Stimulated activated CD4-positive, alpha-beta T cell treated with anti-CD3 and anti-CD28 coated beads, Interleukin-1b, Interleukin-23, amount 100 ng/mL, for 24 hours (primary cell): ENCODE results near the gene GAS2L1.

Experiments used
- DNase-seq, 4 experiments: peaks; one replicate each; pipeline ENCODE4 v3.0.0-alpha.2; 2020; ENCODE audit warnings: low read depth in 4 of 4, low spot score in 1 of 4

The GAS2L1 gene

GRCh38 chr22:29306175-29306834, at the start of gene GAS2L1:
Gene GAS2L1 (plus strand): TSS chr22:29306650. CDS start chr22:29308106, 1,456 bp downstream.
- DNase-seq, result peak in 1 of 4 experiments; percentile 37

- no peak for DNase-seq
These were observed 48.7 kb upstream of the GAS2L1 start for GRCh38 chr22:29257751-29258181.

- no peak for DNase-seq
These were observed 47.8 kb upstream of the GAS2L1 start for GRCh38 chr22:29258407-29259252.

GRCh38 chr22:29259253-29259899, 47.1 kb upstream of the GAS2L1 start:
- DNase-seq, result no peak

GRCh38 chr22:29260031-29260560, 46.4 kb upstream of the GAS2L1 start:
- no peak for DNase-seq

- no peak for DNase-seq
These were observed 45.7 kb upstream of the GAS2L1 start for GRCh38 chr22:29260601-29261315.

DNA sequence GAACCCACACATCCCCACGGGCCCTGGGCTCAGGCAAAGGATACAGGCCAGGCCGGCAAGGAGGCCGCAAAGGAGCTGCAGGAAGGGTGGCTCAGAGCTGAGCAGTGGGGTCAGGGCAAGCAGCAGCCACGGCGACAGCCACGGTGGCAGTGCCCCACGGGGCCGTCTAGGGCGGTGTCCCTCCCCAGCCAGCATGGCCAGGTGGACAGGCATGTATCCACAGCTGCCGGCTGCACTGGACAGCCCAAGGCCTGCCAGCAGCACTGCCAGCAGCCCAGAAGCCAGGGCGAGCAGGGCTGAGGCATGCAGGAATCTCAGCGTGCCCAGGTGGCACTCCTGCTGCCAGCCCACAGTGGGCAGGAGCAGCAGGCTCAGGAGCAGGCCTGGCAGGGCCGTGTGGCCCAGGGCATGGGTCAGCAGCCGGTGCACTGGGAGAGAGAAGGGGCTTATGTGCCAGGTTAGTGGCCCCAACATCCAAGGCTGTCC, 42.6 kb upstream of the GAS2L1 start:
- no peak for DNase-seq

DNA sequence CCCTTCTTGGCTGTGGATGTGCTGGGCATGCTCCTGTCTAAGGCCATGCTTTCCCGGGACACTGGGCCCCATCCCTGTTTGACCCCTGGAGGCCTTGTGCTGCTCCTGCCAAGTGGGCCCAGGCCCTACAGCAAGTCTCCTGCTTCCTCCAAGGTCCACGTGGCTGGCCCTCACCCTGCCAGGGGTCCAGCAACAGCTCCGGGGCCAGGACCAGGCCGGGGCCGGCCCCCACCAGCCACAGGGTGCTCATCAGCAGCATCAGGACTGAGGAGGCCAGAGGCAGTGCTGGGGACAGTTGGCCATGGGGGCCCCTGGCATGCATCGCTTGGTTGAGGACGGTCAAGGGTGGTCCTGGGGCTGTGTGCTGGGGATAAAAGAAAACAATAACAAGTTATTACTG, 41.1 kb upstream of the GAS2L1 start:
- no peak for DNase-seq

DNA sequence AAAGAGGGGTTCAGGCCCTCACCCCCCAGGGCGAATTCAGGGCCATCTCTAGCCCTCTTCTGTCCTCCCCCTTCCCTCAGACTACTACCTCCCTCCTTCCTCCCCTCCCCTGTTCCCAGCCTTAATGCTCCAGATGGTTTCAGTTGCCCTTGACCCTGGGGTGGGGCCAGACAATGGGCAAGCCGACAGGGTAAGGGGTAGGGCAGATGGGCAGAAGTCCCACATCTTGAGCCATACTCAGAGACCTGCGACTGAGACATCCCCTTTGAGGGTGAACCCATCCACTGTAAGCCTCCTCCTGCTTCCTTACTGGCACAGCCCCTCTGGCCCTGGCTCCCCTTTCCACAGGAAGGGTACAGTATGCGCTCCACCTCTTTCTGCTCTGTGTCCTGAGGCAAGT, 40.5 kb upstream of the GAS2L1 start:
- DNase-seq, result no peak

GRCh38 chr22:29266564-29267461, 39.6 kb upstream of the GAS2L1 start:
- DNase-seq, result no peak

GRCh38 chr22:29267462-29267857, 39.0 kb upstream of the GAS2L1 start:
- no peak for DNase-seq

DNA sequence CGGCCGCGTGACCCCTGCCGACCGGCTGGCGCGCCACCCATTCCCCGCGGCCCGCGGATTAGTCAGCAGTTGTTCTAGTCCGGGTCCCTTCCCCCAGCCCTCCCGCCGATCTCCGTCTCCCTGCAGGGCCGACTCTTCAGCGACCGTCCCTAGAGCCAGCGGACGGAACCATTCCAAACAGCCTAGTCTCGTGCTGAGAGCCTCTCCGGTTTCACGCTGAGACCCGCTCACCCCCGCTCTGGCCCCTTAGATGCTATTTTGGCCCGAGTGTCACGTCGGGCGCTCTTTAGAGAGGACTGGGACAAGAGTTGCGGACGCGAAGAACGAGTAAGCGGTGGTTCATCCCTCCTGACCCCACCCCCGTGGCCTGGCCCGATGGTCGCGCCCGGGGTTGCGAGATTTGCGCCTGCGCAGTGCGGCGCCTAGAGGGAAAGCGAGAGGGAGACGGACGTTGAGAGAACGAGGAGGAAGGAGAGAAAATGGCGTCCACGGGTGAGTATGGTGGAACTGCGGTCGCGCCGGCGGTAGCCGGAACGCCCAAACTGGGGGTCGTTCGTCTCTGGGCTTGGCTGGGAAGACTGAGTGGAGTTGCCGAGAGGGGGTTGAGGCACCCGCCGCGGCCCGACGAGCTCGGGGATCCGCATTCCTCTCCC, 38.5 kb upstream of the GAS2L1 start, which contains the start of the genes EWSR1 and RHBDD3:
Gene EWSR1 (plus strand): TSS at position 411 of the 653 bp plus-strand sequence. CDS start 69 bp downstream, at position 480.
Gene RHBDD3 (minus strand): TSS at position 124 of the 653 bp plus-strand sequence. CDS start 2,355 bp downstream, outside the sequence.
- DNase-seq, result peak; percentile 92 to 96 (median 94)

GRCh38 chr22:29268511-29269229, 37.8 kb upstream of the GAS2L1 start:
- DNase-seq, result no peak

GRCh38 chr22:29269230-29269604, 37.2 kb upstream of the GAS2L1 start:
- DNase-seq, result no peak

GRCh38 chr22:29269731-29270474, 36.5 kb upstream of the GAS2L1 start:
- no peak for DNase-seq

DNA sequence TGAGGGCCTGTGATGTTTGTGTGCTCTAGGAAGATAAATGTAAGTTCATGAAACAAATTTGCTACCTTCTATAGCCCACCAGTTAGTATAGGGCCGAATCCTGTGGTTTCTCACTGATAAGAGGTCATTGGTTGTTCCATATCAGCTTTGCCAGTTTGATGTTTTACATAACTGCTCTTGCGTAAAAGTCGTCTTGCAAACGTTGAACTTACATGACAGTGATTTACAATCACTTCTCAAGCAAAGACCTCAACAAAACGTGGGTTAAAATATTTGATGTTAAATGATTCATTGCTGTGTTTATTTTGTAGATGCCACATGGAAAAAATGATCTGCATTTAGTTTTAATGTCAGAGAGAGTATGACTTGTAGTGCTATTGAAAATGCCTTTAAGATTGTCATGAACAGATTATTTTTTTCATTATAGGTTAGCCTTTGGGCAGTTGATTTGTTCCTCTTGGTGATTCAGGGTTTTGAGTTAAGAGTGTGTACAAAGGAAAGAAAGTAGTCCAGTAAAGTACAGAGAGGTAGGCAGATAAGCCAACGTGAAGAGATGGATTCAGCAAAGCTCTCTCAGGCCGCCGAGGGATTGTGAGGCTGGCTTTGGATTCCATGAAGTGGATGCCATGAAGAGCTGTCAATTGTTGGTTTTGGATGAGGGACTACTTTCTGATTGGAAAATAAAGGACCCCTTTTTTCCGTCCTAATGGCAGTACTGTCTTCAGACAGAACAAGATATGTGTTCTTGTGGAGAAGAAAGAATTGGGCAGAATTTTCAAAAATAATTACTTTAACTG, 35.8 kb upstream of the GAS2L1 start:
- DNase-seq, result no peak

DNA sequence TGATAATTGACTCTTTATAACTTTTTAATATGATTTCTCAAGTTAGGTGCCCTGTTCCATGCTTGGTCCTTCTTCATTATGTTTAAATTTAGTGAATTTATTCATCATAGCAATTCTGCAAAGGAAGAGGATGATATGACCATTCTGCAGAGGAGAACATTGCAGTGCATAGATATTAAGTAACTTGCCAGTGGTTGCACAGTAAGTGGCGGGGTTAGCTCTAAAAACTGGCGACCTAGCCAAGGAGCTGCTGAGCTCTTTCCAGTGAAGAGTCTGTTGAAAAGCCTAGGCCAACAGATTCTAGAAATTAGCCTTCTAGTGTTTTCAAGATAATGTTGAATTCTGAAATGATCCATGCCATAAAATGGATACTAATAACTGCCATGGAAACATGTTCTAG, 33.8 kb upstream of the GAS2L1 start:
- no peak for DNase-seq
